Urothelium cell line (cell line): Measurements from ENCODE around the gene CELSR3.

Source experiments
- DNase-seq: peaks from one replicate; pipeline ENCODE4 v3.0.0; 2011; ENCODE audit warnings: low spot score, mixed read lengths
- FAIRE-seq: peaks from 2 replicates; lab custom pipeline; 2011; peaks lifted over from hg19 to GRCh38; lab: Jason Lieb, UNC

Gene CELSR3, protein sequence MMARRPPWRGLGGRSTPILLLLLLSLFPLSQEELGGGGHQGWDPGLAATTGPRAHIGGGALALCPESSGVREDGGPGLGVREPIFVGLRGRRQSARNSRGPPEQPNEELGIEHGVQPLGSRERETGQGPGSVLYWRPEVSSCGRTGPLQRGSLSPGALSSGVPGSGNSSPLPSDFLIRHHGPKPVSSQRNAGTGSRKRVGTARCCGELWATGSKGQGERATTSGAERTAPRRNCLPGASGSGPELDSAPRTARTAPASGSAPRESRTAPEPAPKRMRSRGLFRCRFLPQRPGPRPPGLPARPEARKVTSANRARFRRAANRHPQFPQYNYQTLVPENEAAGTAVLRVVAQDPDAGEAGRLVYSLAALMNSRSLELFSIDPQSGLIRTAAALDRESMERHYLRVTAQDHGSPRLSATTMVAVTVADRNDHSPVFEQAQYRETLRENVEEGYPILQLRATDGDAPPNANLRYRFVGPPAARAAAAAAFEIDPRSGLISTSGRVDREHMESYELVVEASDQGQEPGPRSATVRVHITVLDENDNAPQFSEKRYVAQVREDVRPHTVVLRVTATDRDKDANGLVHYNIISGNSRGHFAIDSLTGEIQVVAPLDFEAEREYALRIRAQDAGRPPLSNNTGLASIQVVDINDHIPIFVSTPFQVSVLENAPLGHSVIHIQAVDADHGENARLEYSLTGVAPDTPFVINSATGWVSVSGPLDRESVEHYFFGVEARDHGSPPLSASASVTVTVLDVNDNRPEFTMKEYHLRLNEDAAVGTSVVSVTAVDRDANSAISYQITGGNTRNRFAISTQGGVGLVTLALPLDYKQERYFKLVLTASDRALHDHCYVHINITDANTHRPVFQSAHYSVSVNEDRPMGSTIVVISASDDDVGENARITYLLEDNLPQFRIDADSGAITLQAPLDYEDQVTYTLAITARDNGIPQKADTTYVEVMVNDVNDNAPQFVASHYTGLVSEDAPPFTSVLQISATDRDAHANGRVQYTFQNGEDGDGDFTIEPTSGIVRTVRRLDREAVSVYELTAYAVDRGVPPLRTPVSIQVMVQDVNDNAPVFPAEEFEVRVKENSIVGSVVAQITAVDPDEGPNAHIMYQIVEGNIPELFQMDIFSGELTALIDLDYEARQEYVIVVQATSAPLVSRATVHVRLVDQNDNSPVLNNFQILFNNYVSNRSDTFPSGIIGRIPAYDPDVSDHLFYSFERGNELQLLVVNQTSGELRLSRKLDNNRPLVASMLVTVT (N-terminal part only)

DNA sequence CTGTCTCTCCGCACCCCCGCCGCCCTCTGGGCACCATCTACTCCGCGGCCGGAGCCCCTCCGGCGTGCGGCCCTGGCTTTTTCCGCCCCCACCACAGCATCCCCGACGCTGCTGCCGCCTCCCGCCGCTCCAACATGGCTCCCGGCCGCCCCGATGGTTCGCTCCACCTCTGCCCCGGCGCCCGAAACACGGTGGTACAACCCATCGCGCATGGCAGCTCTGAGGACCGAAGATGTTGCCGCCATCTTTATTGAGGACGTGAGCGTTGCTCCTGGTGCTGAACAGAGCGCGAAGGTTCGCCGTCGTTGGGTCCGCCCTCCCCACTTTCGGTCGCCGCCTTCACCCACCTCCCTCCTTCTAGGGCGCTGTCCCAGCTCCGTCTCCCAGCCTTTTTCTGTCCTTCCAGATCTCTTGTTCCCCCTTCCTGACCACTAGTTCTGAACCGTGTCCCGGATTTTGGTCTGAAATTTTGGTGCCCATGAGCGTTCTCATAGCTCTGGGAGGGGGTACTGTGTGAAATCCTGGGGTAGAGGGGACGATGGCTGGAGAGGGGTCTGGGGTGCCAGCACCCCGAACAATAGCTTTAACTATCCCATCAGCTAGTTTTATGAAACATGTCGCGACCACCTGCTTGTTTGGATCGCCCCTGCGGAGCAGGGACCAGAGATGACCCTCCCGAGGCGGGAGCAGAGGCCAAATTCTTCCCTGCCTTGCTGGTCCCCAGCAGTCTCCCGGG lies at the start of gene CELSR3:
CELSR3 (minus strand) TSS at position 134 of the 736 bp plus-strand sequence. CDS start 252 bp downstream, outside the sequence.
- FAIRE-seq (peak; percentile 95), DNase-seq (peak; percentile 85)

DNA sequence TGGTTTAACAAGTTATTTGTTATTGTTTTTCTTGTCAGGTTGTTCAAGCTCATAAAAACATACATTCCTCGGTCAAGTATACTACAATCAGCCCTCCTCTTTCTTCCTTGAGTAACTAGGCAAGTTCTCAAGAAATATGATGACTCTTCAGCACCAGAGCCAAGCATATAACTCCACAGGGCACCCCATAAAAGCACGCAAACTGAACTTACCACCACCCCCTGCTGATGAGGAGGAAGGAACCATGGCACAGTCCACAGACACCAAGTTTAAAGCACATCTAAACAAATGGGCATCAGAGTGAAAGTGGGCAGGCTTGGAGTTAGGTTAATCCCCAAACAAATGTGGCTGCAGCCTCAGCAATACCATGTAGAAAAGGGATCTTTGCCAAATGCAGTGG lies 49.0 kb upstream of the CELSR3 start:
- DNase-seq: no peak
- FAIRE-seq: no peak

DNA sequence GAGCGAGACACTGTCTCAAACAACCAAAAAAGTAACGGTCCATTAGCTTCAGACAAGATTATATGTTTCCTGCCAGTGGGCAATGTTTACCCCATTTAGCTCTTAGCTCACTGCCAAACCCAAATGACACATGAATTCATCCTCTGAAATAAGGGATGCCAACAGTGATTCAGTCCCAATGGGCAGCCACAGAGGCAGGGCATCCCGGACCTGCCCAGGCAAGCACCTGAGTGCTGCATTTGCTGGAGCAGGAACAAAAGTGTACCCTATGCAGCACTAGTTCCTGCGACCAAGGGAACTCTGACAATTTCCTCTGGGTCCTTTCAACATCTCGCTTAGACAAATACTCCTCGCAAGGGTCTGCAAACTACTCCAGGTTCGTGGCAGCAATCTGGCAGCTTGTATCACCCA lies 46.4 kb upstream of the CELSR3 start:
- FAIRE-seq (peak; percentile 20), DNase-seq (no peak)

DNA sequence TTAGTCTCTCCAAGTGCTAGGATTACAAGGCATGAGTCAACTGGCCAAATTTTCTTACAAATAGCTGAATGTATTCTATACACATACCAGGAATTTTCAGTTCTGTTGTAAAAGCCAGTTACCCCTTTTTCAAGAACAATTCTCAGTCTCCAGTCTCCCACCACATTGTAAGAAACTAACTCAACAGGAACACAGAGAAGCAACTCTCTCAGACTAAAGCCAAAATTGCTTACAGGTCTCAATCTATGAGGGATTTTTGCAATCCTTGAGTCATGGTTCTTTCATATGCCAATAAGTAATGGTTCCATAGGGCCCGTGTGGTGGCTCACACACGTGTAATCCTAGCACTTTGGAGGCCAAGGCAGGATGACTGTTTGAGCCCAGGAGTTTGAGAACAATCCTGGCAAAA lies 45.8 kb upstream of the CELSR3 start:
- FAIRE-seq (no peak), DNase-seq (no peak)

DNA sequence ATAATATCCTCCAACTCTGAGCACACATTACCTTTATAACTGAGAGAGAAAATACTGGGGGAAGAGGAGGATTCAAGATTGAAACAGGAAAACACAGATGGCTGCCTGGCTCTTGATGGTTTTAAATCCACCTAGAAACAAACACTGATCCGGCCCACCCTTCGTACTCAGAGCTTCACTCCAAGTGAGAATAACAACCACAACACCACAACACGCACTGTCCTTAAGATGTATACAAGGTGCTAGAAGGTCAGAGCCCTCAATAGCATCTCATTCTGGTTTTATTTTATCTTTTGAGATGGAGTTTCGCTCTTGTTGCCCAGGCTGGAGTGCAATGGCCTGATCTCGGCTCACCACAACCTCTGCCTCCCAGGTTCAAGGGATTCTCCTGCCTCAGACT lies 44.5 kb upstream of the CELSR3 start:
- no peak for DNase-seq
- FAIRE-seq: no peak

DNA sequence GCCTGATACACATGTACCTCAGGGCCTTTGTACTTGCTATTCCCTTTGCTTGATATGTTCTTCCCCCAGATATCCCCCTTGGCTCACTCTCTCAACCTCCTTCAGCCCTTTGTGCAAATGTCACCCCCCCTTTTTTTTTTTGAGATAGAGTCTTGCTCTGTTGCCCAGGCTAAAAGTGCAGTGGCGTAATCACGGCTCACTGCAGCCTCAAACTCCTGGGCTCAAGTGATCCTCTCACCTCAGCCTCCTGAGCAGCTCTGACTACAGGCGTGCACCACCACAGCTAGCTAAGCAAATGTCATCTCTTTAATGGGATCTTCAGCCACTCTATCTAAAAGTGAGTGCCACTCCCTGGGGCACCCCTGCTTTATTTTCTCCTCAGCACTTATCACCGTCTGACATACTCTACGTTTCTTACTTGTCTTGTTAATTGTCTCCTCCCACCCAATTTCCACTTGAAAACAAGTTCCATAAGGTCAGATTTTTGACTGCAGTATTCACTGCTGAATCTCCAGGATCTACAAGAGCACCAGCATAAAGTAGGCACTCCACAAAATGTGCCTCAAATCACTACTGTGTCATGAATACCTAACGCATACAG lies 39.7 kb upstream of the CELSR3 start:
- DNase-seq (no peak), FAIRE-seq (no peak)

DNA sequence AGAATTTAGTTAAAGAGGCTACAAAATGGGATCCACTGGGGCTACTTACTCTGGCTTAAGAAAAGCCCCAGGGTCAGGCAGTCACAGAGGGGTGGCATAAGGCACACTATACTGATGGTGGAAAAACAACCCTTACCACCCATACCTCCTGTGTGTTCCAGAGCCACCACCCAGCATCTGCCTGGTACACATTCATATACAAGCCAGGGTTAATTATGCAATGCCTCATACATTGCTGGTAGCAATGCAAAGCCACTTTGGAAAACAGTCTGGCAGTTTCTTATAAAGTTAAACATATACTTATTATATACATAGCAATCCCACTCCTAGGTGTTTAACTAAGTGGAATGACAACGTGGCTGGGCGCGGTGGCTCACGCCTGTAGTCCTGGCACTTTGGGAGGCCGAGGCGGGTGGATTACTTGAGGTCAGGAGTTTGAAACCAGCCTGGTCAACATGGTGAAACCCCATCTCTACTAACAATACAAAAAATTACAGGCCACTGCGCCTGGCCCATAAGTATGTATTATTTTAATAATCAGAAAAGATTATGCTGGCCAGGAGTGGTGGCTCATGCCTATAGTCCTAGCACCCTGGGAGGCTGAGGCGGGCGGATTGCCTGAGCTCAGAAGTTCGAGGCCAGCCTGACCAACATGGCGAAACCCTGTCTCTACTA lies 38.2 kb upstream of the CELSR3 start:
- DNase-seq: no peak
- FAIRE-seq: no peak

DNA sequence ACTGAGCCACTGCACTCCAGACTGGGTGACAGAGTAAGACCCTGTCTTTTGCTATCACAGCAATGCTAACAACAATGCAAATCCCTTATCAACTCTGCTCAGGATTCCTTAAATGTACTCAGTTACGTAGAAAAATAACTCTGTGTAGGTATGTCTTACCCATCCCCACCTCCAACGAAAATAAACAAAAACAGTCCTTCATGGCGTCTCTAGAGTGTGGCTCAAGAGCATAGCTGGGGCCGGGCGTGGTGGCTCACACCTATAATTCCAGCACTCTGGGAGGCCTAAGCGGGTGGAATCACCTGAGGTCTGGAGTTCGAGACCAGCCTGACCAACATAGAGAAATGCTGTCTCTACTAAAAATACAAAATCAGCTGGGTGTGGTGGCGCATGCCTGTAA lies 36.2 kb upstream of the CELSR3 start:
- no peak for FAIRE-seq

DNA sequence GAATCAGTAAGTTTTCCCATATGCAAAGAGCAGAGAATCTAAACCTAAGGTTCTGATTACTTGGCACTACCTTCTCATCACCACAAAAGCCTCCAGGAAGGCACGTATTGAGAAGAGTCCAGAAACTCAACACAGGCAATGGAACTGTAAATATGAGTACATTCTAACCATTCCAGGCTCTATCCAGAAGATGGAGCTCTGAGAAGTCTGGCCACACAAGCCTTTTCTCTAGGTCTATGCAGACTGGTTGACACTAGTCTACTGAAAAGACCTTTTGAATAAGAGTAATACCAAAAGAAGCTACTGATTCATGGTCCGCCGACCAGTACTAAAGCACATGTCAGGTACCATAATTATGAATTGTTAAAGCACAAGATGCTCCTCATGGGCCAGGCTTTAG lies 35.3 kb upstream of the CELSR3 start:
- no peak for DNase-seq
- FAIRE-seq: no peak

More for the DNA sequence above, 36.2 kb upstream of the CELSR3 start:
- no peak for DNase-seq

DNA sequence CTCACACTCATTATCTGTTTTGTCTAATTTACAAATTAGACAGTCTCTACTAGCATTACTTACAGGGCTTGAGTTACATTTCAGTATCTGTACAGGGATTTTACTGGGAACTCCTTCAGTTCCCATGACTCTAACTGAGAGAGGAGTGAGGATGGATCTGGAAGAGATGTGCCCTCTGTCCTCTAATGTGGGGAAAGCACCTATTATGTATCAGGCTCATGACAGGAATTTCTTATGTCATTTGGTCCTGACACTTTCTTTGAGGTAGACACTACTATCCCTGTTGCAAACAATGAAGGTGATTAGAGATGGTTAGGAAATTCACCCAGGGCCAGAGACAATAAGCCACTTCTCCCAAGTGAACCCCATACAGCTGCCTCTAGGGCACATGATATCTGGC lies 33.9 kb upstream of the CELSR3 start:
- FAIRE-seq: no peak

DNA sequence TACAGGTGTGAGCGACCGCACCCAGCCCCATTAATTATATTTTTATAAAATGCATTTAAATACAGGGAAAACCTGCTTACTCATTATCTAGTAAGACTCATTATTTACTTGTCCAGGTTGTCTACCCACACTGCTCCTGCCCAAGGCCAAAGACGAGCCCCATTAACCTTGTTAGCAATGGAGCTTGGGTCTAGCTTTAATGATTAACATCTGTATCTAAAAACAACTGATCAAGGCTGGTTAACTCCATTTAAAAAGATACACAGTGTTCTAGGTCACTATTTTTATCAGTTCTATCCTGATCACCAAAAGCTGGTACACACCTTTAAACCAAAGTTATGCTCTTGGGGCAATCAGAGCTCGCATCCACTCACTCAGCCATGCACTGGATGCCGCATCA lies 33.5 kb upstream of the CELSR3 start:
- no peak for FAIRE-seq
- no peak for DNase-seq

More for the DNA sequence above, 33.9 kb upstream of the CELSR3 start:
- no peak for DNase-seq

DNA sequence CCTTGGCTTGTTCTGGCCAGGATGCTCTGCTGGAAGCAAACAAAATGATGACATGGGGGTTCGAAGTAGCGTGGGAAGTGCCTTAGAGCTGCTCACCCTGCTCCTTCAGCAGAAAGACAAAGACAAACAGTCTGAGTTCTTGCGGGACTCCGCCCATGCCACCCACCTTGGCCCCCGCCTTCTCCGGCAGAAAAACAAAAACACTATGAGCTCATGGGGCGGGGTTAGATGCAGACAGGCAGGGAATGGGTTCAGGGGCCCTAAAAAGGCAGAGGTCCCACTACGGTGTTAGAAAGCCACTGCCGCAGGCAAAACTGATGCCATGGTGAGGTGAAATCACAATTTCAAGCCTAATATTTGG lies 32.7 kb upstream of the CELSR3 start:
- DNase-seq: no peak
- FAIRE-seq: no peak

DNA sequence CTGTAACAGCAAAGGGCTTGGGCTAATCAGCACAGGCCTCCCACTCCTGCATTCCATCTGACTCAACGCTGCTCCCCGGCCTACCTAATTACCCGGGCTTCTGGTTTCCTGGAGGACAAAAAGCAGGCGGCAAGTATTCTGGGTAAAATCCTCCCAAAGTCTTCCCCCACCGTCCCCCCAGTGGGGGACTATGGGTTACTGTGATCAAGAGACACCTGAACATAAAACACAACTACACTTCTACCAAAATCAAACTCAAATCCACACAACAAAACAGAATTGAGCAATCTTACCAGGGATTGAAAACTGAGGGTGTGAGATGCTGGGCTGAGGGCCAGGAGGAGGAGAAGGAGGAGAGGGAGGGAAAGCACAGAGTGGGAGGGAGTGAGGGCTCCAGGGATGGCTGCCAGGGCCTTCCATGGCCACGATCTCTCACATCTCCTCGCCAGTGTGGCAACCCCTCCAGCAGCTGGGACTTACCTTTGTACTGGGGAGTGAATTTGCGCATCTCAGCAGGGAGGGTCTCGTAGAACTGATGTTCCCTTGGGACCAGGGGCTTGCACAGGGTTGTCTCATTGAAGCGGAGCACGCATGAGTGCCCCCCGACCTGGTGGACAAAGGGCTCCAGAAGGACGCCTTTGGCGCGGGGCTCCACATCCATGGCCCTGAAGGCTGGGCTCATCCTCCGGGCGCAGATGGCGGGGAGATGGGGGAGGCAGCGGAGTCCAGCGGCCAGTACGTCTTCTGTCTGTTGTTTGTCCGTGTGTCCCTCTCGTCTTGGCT lies 32.1 kb upstream of the CELSR3 start:
- FAIRE-seq: no peak
- DNase-seq: no peak

DNA sequence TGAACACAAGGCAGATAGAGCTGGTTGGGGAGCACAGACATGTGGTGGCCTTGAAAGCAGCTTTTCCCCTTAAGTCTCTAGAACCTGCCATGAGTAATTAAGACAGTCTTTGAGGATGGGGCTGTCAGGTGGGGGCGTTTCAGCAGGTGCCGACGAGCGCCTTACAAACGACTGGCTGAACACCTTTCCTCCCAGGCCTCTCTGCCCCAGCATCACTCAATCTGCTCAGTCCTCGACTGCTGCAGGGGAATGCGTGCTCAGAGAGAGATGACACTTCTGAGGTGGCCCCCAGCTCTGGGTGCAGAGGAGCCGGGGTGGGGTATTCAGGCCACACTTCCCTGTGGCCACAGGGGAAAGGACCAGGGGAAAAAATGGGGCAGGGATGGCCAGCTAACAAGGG lies 31.1 kb upstream of the CELSR3 start:
- FAIRE-seq (no peak), DNase-seq (no peak)

DNA sequence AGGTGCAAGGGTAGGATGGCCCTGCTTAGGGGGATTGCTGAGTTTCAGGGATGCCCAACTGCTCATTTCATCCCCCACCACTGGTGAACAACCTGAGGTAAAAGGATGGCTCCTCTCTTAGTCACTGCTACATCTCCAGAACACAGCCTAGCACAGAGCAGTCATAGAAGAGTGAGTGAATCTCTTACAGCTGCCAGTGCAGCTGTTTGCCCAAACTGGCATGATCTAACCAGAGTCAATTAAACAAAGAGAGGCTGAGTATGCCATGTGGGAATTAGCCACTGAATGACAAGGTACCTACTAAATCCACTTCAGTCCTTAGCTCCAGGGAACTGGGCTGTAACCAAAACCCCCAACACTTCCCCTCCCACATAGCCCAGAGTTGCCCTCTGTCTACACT lies 29.9 kb upstream of the CELSR3 start:
- FAIRE-seq: no peak
- no peak for DNase-seq

DNA sequence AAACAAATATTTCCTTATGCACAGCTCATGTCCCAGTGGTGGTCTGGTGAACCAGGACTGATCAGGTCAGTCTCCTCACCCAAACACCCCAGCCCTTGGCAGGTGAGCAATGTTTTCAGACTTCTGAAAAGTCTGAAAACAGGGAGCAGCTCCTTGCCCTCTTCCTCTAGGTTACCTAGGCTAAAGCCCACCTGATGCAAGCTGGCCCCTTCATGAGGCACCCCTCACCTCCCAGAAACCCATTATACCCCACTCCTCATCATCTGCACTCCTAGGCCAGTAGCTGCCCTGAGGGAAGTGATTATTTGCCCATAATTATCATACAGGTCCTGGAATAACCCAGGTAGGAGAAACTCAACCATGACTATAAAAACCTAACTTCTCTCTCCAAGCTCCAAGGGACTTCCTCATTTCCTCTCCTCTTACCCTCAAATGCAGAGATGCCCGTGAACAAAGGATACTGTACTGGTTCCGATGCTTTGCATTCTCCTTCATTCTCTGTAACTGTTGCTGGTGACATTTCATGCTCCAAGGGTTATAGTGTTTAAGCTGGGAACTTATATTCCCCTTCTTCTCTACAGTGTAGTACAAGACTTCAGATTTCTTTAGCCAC lies 28.3 kb upstream of the CELSR3 start:
- FAIRE-seq: no peak

DNA sequence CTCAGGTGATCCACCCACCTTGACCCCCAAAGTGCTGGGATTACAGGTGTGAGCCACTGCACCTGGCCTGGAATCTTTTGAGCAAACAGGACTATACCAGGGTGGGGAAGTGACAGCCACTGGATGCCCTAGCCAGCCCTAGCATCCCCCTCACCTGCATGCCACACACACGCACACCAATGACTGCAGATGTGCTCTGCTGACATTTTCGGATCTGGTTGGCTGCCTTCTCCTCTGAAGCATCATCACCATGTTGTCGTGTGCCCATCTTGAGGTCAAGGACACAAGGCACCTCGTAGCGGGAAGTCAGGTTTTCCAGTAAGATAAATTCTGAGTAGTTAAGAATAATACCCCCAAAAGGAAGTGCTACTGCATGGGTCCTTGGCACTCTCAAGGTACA lies 26.7 kb upstream of the CELSR3 start:
- DNase-seq: no peak

More for the DNA sequence above, 28.3 kb upstream of the CELSR3 start:
- DNase-seq: no peak

DNA sequence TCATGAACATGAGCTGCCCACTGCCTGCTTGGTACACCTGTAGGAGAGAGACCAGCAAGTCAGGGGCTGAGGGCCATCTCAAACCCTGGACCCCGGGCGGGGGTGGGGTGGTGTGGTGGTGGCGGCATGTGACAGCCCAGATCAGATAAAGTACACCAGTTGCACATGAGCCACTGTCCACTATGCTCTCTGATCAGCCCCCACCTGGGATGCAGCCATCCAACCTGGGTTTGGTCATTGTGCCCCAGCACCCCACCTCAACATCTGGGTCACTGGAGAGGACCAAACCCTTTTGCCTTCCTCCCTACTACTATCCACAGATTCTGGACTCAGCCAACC lies 26.0 kb upstream of the CELSR3 start:
- DNase-seq: no peak
- no peak for FAIRE-seq

More for the DNA sequence above, 26.7 kb upstream of the CELSR3 start:
- FAIRE-seq: no peak
